Smooth muscle cell (in vitro differentiated cells): ENCODE measurements around the gene AKT2. TPM values are rescaled to one million over a fixed set of nuclear protein-coding genes. Genes with fewer than 3 reads are reported as not detected.

Source experiments
- DNase-seq: peaks from one replicate; lab custom pipeline; 2025; ENCODE audit not compliant: unreplicated experiment; lab: John Stamatoyannopoulos, UW
- H2AFZ ChIP-seq: fragments of 200-600 bp; sonication (generic); 2 replicates; pipeline ENCODE4 v1.6.0; 2016; ENCODE audit warnings: antibody characterized with exemption, low read depth, mild to moderate bottlenecking
- H3F3A ChIP-seq: fragments of 200-600 bp; sonication (generic); 2 replicates; pipeline ENCODE4 v1.6.0; 2017; ENCODE audit warnings: antibody characterized with exemption, low read depth
- H3K27ac ChIP-seq: fragments of 200-600 bp; sonication (generic); 2 replicates; pipeline ENCODE4 v1.5.1; 2016; ENCODE audit warnings: low read depth, mild to moderate bottlenecking
- H3K27me3 ChIP-seq: fragments of 200-600 bp; sonication (generic); 2 replicates; pipeline ENCODE4 v1.6.1; 2016; ENCODE audit warnings: low read depth, mild to moderate bottlenecking
- H3K36me3 ChIP-seq: fragments of 200-600 bp; sonication (generic); 2 replicates; pipeline ENCODE4 v1.5.1; 2016; ENCODE audit warnings: low read depth
- H3K4me1 ChIP-seq: fragments of 200-600 bp; sonication (generic); 2 replicates; pipeline ENCODE4 v1.5.1; 2016; ENCODE audit warnings: low read depth
- H3K4me2 ChIP-seq: fragments of 200-600 bp; sonication (generic); 2 replicates; pipeline ENCODE4 v1.6.0; 2016; ENCODE audit warnings: mild to moderate bottlenecking
- H3K4me3 ChIP-seq: fragments of 200-600 bp; sonication (generic); 2 replicates; pipeline ENCODE4 v1.5.1; 2016; ENCODE audit warnings: mild to moderate bottlenecking
- H3K79me2 ChIP-seq: fragments of 200-600 bp; sonication (generic); 2 replicates; pipeline ENCODE4 v1.6.0; 2016; ENCODE audit warnings: low read depth, mild to moderate bottlenecking
- H3K9ac ChIP-seq: fragments of 200-600 bp; sonication (generic); 2 replicates; pipeline ENCODE4 v1.6.0; 2016; ENCODE audit warnings: low read depth
- H3K9me3 ChIP-seq: fragments of 200-600 bp; sonication (generic); replicated peaks from 2 replicates; pipeline ENCODE4 v1.5.1; 2016; ENCODE audit warnings: low read depth
- H4K20me1 ChIP-seq: fragments of 200-600 bp; sonication (generic); 2 replicates; pipeline ENCODE4 v1.6.0; 2016; ENCODE audit warnings: low read depth
- CTCF ChIP-seq: fragments of 200-600 bp; sonication (generic); IDR thresholded peaks from 2 replicates; pipeline ENCODE4 v1.5.1; 2017; ENCODE audit warnings: borderline replicate concordance, mild to moderate bottlenecking, antibody characterized with exemption; ENCODE audit not compliant: insufficient read depth, poor library complexity, severe bottlenecking
- WGBS: methylation state at CpG from one replicate; pipeline ENCODE4 v1.1.7; 2016; ENCODE audit warnings: low lambda C conversion rate; 5-methylcytosine and 5-hydroxymethylcytosine counted together
- polyA plus RNA-seq: library from polyadenylated mRNA; unstranded; fragments of >200 nt; fragmentation: Nextera tagmentation; extraction: Ambion mirVana; gene quantifications from 2 replicates; pipeline ENCODE4 v1.2.1, GENCODE V29; 2016
- total RNA-seq: library from RNA; depleted of rRNA; stranded (reverse); fragments of >200 nt; gene quantifications from 2 replicates; pipeline ENCODE4 v1.2.3, GENCODE V29; 2014

Gene AKT2
- total and polyA plus RNA-seq, 2 experiments from 2014 or later: 26.6 to 62.6 TPM

- no peak overlapping the region for H3K4me3 ChIP-seq
- DNase-seq: no peak
- 91% methylated on average over 6 of the region's 6 CpGs for WGBS
- H3K4me2 ChIP-seq: no peak overlapping the region
- no peak overlapping the region for H3K27ac ChIP-seq
- H3K79me2 ChIP-seq: no peaks in the 10 kb centered on the region
- H2AFZ ChIP-seq: no peak overlapping the region
- no peaks in the 10 kb centered on the region for H4K20me1 ChIP-seq
- peaks cover 10% of the 10 kb centered on the region for H3K27me3 ChIP-seq
- TF ChIP-seq CTCF: no peak
- H3K36me3 ChIP-seq: no peaks in the 10 kb centered on the region
- H3K9me3 ChIP-seq: no peaks in the 10 kb centered on the region
- H3K9ac ChIP-seq: no peak overlapping the region
- no peaks in the 10 kb centered on the region for H3F3A ChIP-seq
- peaks cover 10% of the 10 kb centered on the region for H3K4me1 ChIP-seq
Observed at GRCh38 chr19:40231057-40231456, 54.1 kb downstream of the AKT2 start.

- TF ChIP-seq CTCF: no peak
- Histone ChIP-seq H3K79me2 (no peaks in the 10 kb centered on the region), H3K27ac (no peak overlapping the region), H3K4me2 (no peak overlapping the region), H3K9me3 (no peaks in the 10 kb centered on the region), H3K4me3 (no peak overlapping the region), H3K27me3 (peaks cover 20% of the 10 kb centered on the region), H3F3A (no peaks in the 10 kb centered on the region), H3K4me1 (peaks cover 10% of the 10 kb centered on the region), H3K9ac (no peak overlapping the region), H3K36me3 (no peaks in the 10 kb centered on the region), H2AFZ (no peak overlapping the region), H4K20me1 (no peaks in the 10 kb centered on the region)
- 90% methylated on average over 4 of the region's 4 CpGs for WGBS
- no peak for DNase-seq
Observed at GRCh38 chr19:40229926-40230417, 55.2 kb downstream of the AKT2 start.

- Histone ChIP-seq H3K4me2 (peak overlapping the region; percentile 1), H3F3A (no peaks in the 10 kb centered on the region), H3K4me3 (no peak overlapping the region), H3K36me3 (no peaks in the 10 kb centered on the region), H3K27ac (peak overlapping the region; percentile 2), H3K27me3 (peaks cover 20% of the 10 kb centered on the region), H2AFZ (no peak overlapping the region), H4K20me1 (no peaks in the 10 kb centered on the region), H3K79me2 (no peaks in the 10 kb centered on the region), H3K9ac (no peak overlapping the region), H3K9me3 (no peaks in the 10 kb centered on the region), H3K4me1 (peaks cover 10% of the 10 kb centered on the region)
- no peak for DNase-seq
- 46% methylated on average over 3 of the region's 3 CpGs for WGBS
- TF ChIP-seq CTCF: no peak
Observed at GRCh38 chr19:40229484-40229883, 55.7 kb downstream of the AKT2 start.

- Histone ChIP-seq H3K9me3 (no peaks in the 10 kb centered on the region), H3K4me1 (peaks cover 10% of the 10 kb centered on the region), H3K27ac (peak overlapping the region; percentile 2), H4K20me1 (no peaks in the 10 kb centered on the region), H3K27me3 (peaks cover 24% of the 10 kb centered on the region), H3F3A (no peaks in the 10 kb centered on the region), H3K36me3 (no peaks in the 10 kb centered on the region), H3K79me2 (no peaks in the 10 kb centered on the region), H3K4me3 (no peak overlapping the region), H2AFZ (no peak overlapping the region), H3K4me2 (peak overlapping the region; percentile 1), H3K9ac (no peak overlapping the region)
- DNase-seq: no peak
- TF ChIP-seq CTCF: no peak
- WGBS: 97% methylated on average over 5 of the region's 5 CpGs
Observed at GRCh38 chr19:40228863-40229262, 56.3 kb downstream of the AKT2 start.
